IMR-90 (cell line): ENCODE measurements around the gene EEF2K.
A peak's percentile ranks its signal among the peaks of the same experiment; 100 is the strongest.

ENCODE experiments used
- BHLHE40 ChIP-seq: fragments of 150-350 bp; IDR thresholded peaks from 2 replicates; pipeline ENCODE4 v1.6.1; 2016; ENCODE audit warnings: mild to moderate bottlenecking, low read depth, low read length
- CEBPB ChIP-seq: IDR thresholded peaks from 2 replicates; pipeline ENCODE4 v1.6.1; 2012; ENCODE audit warnings: low read depth, low read length, improper control_type of control experiment
- FOS ChIP-seq: fragments of 150-350 bp; IDR thresholded peaks from 2 replicates; pipeline ENCODE4 v1.6.1; 2016; ENCODE audit warnings: low read depth, low read length
- MAZ ChIP-seq: IDR thresholded peaks from 2 replicates; pipeline ENCODE4 v1.6.1; 2012; ENCODE audit warnings: low read depth, mild to moderate bottlenecking, low read length, improper control_type of control experiment, moderate library complexity, borderline replicate concordance
- MXI1 ChIP-seq: IDR thresholded peaks from 2 replicates; pipeline ENCODE4 v1.6.1; 2012; ENCODE audit warnings: low read depth, mild to moderate bottlenecking, low read length, moderate library complexity, borderline replicate concordance
- NFE2L2 ChIP-seq: fragments of 150-350 bp; IDR thresholded peaks from 2 replicates; pipeline ENCODE4 v1.6.1; 2016; ENCODE audit warnings: low read depth, mild to moderate bottlenecking, low read length
- POLR2A ChIP-seq: IDR thresholded peaks from 2 replicates; pipeline ENCODE4 v1.6.1; 2012; ENCODE audit warnings: mild to moderate bottlenecking, low read depth, low read length
- RAD21 ChIP-seq: IDR thresholded peaks from 2 replicates; pipeline ENCODE4 v1.6.1; 2012; ENCODE audit warnings: low read length, improper control_type of control experiment
- RCOR1 ChIP-seq: IDR thresholded peaks from 2 replicates; pipeline ENCODE4 v1.6.1; 2012; ENCODE audit warnings: mild to moderate bottlenecking, low read length, improper control_type of control experiment; ENCODE audit not compliant: insufficient replicate concordance
- RFX5 ChIP-seq: IDR thresholded peaks from 2 replicates; pipeline ENCODE4 v1.8.0; 2012; ENCODE audit warnings: low read depth, mild to moderate bottlenecking, low read length, moderate library complexity
- SMC3 ChIP-seq: fragments of 150-350 bp; IDR thresholded peaks from 2 replicates; pipeline ENCODE4 v1.6.1; 2016; ENCODE audit warnings: low read depth, mild to moderate bottlenecking, antibody characterized with exemption, low read length, moderate library complexity
- TF ChIP-seq, protein P1 (sequence below): conservative IDR thresholded peaks from 2 replicates; pipeline ENCODE4 v1.5.1; 2012; ENCODE audit warnings: mild to moderate bottlenecking, low read depth, low read length, improper control_type of control experiment
- TF ChIP-seq, protein P2 (sequence below): fragments of 150-350 bp; IDR thresholded peaks from 2 replicates; pipeline ENCODE4 v1.6.1; 2016; ENCODE audit warnings: low read depth, mild to moderate bottlenecking, low read length, moderate library complexity, borderline replicate concordance
- TF ChIP-seq, protein P3 (sequence below): fragments of 150-350 bp; IDR thresholded peaks from 2 replicates; pipeline ENCODE4 v1.6.1; 2017; ENCODE audit warnings: mild to moderate bottlenecking, antibody characterized with exemption, low read length, low read depth

DNA sequence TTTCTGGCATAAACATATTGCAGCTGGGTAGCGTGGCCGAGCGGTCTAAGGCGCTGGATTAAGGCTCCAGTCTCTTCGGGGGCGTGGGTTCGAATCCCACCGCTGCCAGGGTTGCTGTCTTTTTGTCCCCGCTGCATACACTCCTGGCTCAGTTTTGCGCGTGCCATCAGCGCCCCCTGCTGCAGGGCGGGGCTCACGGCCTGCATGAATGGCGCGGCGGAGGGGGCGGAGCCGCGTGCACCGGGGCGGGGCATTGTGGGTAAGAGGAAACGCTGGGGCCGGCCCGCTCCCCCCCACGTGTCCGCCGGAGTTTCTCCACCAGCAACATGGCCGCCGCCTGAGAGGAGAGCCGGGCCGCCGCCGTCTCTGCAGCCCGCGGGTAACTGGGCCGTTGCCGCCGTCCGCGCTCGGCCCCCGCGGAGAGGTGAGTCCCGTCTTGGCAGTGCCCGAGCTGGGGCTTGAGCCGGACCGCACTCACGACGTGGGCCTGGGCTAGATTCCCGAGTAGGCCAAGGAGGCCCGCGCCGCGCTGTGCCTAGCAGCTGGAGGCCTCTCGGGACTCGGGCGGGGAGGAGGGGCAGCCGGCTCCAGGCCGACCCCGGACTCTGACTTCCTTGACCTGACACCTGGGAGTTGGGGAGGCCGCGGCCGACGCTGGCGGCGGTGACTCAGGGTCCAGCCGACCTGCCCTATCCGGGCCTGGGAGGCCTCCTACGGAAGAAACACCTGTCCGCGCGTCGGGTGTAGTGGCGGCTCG, 91.2 kb downstream of the EEF2K start, which contains the start of gene POLR3E:
- TF ChIP-seq FOS, result peak; percentile 98
- TF ChIP-seq, protein P1, sequence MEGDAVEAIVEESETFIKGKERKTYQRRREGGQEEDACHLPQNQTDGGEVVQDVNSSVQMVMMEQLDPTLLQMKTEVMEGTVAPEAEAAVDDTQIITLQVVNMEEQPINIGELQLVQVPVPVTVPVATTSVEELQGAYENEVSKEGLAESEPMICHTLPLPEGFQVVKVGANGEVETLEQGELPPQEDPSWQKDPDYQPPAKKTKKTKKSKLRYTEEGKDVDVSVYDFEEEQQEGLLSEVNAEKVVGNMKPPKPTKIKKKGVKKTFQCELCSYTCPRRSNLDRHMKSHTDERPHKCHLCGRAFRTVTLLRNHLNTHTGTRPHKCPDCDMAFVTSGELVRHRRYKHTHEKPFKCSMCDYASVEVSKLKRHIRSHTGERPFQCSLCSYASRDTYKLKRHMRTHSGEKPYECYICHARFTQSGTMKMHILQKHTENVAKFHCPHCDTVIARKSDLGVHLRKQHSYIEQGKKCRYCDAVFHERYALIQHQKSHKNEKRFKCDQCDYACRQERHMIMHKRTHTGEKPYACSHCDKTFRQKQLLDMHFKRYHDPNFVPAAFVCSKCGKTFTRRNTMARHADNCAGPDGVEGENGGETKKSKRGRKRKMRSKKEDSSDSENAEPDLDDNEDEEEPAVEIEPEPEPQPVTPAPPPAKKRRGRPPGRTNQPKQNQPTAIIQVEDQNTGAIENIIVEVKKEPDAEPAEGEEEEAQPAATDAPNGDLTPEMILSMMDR, result peak; percentile 94
- peak; percentile 64; the same call in 1 of the 2 replicates for TF ChIP-seq POLR2A
- peak; percentile 70 for TF ChIP-seq BHLHE40
- TF ChIP-seq SMC3, result peak; percentile 59
- no peak for TF ChIP-seq CEBPB
- no peak for TF ChIP-seq RFX5
- TF ChIP-seq NFE2L2, result peak; percentile 32; the same call in 1 of the 2 replicates
- TF ChIP-seq RCOR1, result no peak
- peak; percentile 84 for TF ChIP-seq RAD21
- peak; percentile 91 for TF ChIP-seq MAZ
- TF ChIP-seq, protein P2, sequence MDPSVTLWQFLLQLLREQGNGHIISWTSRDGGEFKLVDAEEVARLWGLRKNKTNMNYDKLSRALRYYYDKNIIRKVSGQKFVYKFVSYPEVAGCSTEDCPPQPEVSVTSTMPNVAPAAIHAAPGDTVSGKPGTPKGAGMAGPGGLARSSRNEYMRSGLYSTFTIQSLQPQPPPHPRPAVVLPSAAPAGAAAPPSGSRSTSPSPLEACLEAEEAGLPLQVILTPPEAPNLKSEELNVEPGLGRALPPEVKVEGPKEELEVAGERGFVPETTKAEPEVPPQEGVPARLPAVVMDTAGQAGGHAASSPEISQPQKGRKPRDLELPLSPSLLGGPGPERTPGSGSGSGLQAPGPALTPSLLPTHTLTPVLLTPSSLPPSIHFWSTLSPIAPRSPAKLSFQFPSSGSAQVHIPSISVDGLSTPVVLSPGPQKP, result no peak
- TF ChIP-seq, protein P3, sequence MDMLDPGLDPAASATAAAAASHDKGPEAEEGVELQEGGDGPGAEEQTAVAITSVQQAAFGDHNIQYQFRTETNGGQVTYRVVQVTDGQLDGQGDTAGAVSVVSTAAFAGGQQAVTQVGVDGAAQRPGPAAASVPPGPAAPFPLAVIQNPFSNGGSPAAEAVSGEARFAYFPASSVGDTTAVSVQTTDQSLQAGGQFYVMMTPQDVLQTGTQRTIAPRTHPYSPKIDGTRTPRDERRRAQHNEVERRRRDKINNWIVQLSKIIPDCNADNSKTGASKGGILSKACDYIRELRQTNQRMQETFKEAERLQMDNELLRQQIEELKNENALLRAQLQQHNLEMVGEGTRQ, result peak; percentile 90
- TF ChIP-seq MXI1, result peak; percentile 94
